Fibroblast of skin of scalp (primary cell): ENCODE results near the gene USP21.

Experiments
- DNase-seq: peaks from one replicate; pipeline ENCODE4 v3.0.0-alpha.2; 2013

Gene USP21

GRCh38 chr1:161193561-161194235, 34.4 kb downstream of the USP21 start:
- no peak for DNase-seq

- no peak for DNase-seq
Measured at GRCh38 chr1:161195171-161195570, 35.9 kb downstream of the USP21 start.

DNA sequence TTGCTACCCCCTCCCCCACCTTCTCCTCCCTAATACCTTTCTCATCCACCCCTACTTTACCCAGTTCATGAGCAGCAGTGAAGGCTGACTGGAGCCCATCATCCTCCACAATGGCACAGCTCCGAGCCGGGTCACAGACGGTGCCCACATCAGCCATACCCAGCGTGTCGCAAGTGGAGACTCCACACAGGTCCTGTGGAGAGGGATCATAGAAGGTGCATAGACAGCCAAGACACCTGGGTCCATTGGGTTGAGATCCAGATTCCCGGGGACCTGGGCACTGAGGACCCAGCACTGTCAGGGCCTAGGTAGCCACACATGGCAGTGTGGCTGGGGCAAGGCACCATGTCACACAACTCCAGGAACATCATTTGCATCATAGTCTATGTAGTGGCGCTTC, 36.8 kb downstream of the USP21 start:
- DNase-seq, result no peak

- peak; percentile 94 for DNase-seq
Measured at GRCh38 chr1:161196521-161197451, 37.5 kb downstream of the USP21 start.

DNA sequence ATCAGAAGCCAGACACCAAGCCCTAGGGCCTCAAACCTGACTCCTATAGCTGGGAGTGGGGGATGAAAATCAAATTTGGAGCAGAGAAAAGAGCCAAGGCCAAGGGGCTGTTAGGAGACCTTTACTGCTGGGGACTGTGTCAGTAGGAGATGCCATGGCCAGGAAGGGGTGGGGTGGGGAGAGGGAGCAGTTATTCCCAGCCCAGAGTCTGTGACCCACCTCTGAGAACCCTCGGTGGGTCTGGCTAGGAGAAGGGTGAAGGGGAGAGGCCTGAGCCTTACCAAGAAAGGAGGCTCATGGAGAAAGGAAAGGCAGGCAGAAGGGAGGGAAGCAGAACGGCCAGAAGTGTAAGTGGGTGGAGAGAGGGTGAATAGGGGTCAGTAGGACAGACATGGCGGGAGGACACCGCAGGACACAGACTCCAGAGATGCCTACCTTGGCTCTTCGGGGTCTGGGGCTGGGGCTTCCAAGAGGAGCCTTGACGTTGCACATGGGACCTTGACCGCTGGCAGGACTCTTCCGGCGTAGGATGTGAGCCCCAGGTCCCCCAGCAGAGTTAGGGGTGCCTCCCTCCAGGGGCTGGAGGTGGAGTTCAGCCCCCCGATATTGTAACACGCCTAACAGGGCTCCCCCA, 38.4 kb downstream of the USP21 start:
- no peak for DNase-seq

DNA sequence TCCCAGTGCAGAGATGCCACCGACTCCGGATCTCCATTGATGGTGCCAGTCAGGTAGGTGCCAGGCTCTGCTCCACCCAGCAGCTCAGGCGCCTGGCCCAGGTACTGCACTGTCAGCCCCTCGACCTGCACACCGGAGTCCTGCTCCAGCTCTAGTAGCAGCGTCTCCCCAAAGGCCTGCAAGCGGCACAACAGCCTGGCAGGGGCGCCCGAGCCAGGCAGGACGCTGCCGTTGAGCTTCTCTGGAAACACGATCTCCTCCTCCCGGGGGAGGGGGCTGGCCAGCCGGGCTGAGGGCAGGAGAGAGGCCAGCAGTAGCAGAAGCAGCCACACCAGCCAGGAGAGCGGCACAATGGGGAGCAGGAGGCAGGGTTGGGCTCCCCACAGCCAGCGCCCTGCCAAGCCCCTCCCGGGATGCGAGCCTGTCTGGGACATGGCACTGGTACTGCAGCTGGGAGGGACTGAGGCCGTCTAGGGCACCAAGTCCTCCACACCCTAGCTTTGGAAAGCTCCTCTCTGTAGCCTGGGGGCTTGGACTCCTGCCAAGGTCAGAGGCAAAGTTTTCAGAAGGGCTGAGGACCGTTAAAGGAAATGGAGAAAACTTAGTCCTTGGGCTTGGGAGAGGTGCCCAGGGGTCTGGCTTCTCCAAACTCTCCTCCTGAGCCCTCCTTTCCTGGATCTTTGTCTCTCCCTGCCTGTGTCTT, 39.0 kb downstream of the USP21 start:
- DNase-seq, result peak; percentile 47

DNA sequence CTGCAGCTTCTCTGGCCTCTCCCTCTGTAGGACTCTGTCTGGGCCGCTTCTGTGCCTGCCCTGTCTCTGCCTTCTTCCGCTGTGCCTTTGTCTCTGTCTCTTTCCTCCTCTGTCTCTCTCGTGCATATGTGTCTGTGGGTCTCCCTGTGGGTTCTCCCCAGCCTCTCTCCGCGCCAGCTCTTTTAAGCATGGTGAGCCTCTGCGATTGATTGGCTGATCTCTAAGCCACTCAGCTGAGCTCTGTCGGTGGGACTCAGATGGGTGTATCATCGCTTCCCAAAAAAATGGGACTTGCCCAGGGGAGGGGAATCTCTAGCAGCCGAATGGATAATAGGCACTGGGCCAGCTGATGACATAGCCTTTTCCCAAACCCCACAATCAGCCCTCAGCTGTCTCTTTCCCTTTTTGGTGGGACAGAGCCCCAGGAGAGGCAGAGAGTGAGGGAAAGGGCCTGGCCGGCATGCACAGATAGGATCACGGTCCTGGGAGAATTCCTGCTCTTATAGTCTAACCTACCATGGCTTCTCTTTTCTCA, 39.7 kb downstream of the USP21 start, which contains the start of gene ADAMTS4:
Gene ADAMTS4, minus strand, starts transcription at position 158 of the 535 bp plus-strand sequence. CDS start 427 bp downstream, outside the sequence.
- peak; percentile 99 for DNase-seq

- DNase-seq, result peak; percentile 21
Measured at GRCh38 chr1:161199506-161200139, 40.3 kb downstream of the USP21 start.

DNA sequence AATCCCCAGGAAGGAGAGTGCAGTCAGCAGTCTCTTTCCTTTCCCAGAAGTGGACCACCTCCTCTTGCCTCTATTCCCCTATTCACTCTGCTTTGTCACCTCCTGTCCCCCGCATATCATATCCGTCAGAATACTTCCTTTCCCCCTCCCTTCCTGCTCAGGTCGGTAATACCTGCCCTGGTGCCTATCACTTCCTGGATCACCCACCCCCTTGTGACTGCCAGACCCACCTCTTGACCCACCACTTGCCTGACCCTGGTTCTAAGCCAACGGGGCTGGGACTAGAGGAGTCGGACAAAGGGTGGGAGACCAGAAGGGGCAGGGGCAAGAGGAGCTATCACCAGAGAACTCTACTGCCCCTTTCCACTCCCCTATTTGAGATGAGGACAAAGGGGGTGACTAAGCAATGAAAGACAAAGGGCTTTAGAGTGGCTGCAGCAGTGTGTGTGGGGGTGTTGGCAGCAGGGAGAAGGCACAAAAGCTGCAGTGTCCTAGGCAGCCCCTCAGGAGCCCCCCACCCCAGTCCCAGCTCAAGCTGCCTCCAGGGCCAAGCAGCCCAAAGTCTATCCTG, 41.2 kb downstream of the USP21 start:
- no peak for DNase-seq

- DNase-seq, result peak; percentile 47
Measured at GRCh38 chr1:161200992-161201835, 41.9 kb downstream of the USP21 start.

GRCh38 chr1:161201836-161202712, 42.8 kb downstream of the USP21 start, which contains the start of gene NDUFS2:
Gene NDUFS2 (plus strand): TSS chr1:161202367. CDS start chr1:161202386, 19 bp downstream.
- peak; percentile 99 for DNase-seq

- DNase-seq, result no peak
Measured at GRCh38 chr1:161206411-161207140, 47.3 kb downstream of the USP21 start.

GRCh38 chr1:161207173-161207572, 47.9 kb downstream of the USP21 start:
- no peak for DNase-seq

- DNase-seq, result peak; percentile 73
Measured at GRCh38 chr1:161209790-161210409, 50.6 kb downstream of the USP21 start.

GRCh38 chr1:161214369-161214768, 55.1 kb downstream of the USP21 start:
- no peak for DNase-seq

- DNase-seq, result no peak
Measured at GRCh38 chr1:161215076-161215475, 55.8 kb downstream of the USP21 start, which contains the start of gene FCER1G. Gene FCER1G (plus strand): TSS chr1:161215295. CDS start chr1:161215322, 27 bp downstream.
